Colonic mucosa (tissue), 4 donors: ENCODE measurements around the gene WWOX. TPM values are rescaled to one million over a fixed set of nuclear protein-coding genes. Genes with fewer than 3 reads are reported as not detected.

ENCODE experiments used
- DNase-seq: peaks from one replicate; pipeline ENCODE4 v3.0.0-alpha.2; 2020
- H3K27ac ChIP-seq: fragments of 200-600 bp; one replicate; pipeline ENCODE4 v1.8.0; 2021
- H3K27me3 ChIP-seq: fragments of 200-600 bp; one replicate; pipeline ENCODE4 v1.8.0; 2021
- H3K36me3 ChIP-seq: fragments of 200-600 bp; one replicate; pipeline ENCODE4 v1.8.0; 2021
- H3K4me1 ChIP-seq: fragments of 200-600 bp; one replicate; pipeline ENCODE4 v1.8.0; 2021; ENCODE audit warnings: mild to moderate bottlenecking
- H3K4me3 ChIP-seq: fragments of 200-600 bp; one replicate; pipeline ENCODE4 v1.8.0; 2021
- H3K9ac ChIP-seq, 2 donors: one replicate each; pipeline ENCODE4 v1.7.0; 2013; ENCODE audit warnings: control low read depth in 2 of 2, low read depth in 2 of 2, low read length in 2 of 2
- H3K9me3 ChIP-seq: fragments of 200-600 bp; one replicate; pipeline ENCODE4 v1.8.0; 2021
- intact Hi-C: fragments of 100-400 bp; cut with DNase I; formaldehyde crosslinking; loops from one replicate; pipeline ENCODE4 v1.14.1; 2022
- total RNA-seq, 2 donors: library from RNA; stranded (reverse); fragmentation: NEBNext Ultra II Directional in 1 of 2; extraction: Animal tissue kit (Norgen Biotek cat#: 25700) in 1 of 2; gene quantifications; one replicate each; pipeline ENCODE4 v1.2.1, GENCODE V29; 2021
- TF ChIP-seq, protein P1 (sequence below): fragments of 200-600 bp; IDR thresholded peaks from one replicate; pipeline ENCODE4 v1.8.0; 2022; ENCODE audit warnings: antibody characterized with exemption, mild to moderate bottlenecking
- donor health status: healthy.
- donor health status: DM: no; HTN: no; CAD: no.
- donor health status: DM: no; HTN: no; CAD: no.

WWOX gene
- total RNA-seq, 2 donors from 2014 or later: 7.2 to 11.0 TPM

DNA sequence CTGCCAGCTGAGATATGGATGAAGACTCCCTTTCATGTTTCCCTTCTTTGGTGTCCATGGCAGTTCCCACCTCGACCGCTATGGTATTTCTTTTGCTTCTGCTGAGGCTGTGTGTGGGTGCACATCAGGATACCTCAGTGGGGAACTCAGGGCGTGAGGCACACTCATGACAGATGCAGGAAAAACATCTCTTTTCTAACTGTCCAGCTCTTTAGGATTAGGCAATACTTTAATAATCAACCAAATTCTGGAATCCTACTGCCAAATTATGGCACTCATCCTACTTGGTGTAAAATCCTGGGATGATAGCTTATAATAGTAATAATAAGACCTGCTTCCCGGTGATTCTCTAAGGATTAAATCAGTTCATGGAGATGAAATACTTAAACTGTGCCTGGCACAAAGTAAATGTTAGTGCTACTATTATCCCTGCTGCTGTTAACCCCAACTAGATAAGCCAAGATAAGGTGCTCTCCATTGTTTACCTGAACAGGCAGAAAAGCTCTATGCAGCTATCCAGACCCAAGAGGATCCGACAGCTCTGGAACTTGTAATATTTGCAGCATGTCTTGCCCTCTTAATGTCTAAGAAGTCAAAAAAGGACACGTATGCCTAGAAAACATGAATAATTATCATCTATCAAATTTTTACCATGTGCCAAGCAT, 543.3 kb downstream of the WWOX start:
- H3K27ac ChIP-seq: no peak overlapping the region
- H3K36me3 ChIP-seq: no peaks in the 10 kb centered on the region
- intact Hi-C loops: no loop called here
- no peaks in the 10 kb centered on the region for H3K9me3 ChIP-seq
- no peaks in the 10 kb centered on the region for H3K4me1 ChIP-seq
- no peaks in the 10 kb centered on the region for H3K27me3 ChIP-seq
- no peak overlapping the region for H3K4me3 ChIP-seq
- H3K9ac ChIP-seq: no peak overlapping the region
- TF ChIP-seq, protein P1, sequence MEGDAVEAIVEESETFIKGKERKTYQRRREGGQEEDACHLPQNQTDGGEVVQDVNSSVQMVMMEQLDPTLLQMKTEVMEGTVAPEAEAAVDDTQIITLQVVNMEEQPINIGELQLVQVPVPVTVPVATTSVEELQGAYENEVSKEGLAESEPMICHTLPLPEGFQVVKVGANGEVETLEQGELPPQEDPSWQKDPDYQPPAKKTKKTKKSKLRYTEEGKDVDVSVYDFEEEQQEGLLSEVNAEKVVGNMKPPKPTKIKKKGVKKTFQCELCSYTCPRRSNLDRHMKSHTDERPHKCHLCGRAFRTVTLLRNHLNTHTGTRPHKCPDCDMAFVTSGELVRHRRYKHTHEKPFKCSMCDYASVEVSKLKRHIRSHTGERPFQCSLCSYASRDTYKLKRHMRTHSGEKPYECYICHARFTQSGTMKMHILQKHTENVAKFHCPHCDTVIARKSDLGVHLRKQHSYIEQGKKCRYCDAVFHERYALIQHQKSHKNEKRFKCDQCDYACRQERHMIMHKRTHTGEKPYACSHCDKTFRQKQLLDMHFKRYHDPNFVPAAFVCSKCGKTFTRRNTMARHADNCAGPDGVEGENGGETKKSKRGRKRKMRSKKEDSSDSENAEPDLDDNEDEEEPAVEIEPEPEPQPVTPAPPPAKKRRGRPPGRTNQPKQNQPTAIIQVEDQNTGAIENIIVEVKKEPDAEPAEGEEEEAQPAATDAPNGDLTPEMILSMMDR: no peak
- DNase-seq: no peak

DNA sequence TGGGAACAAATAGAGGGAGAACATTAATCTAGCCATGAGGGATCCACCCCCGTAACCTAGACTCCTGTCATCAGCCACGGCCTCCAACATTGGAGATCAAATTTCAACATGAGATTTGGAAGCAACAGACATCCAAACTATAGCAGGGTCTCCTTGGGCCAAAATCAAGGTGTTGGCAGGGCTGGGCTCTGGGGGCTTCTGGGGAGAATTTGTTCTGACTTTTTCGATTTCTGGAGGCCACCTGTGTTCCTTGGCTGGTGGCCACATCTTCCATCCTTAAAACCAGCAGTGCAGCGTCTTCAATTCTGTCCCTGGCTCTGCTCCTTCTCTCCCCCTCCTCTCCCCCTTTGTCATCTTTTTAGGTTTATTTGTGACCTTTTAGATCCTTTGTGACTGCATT, 546.2 kb downstream of the WWOX start:
- H3K27me3 ChIP-seq: no peaks in the 10 kb centered on the region
- TF ChIP-seq, protein P1: no peak
- no peak overlapping the region for H3K9ac ChIP-seq
- H3K4me1 ChIP-seq: no peaks in the 10 kb centered on the region
- no peak for DNase-seq
- H3K36me3 ChIP-seq: no peaks in the 10 kb centered on the region
- no peaks in the 10 kb centered on the region for H3K9me3 ChIP-seq
- intact Hi-C loops: no loop called here
- H3K4me3 ChIP-seq: no peak overlapping the region
- no peak overlapping the region for H3K27ac ChIP-seq

DNA sequence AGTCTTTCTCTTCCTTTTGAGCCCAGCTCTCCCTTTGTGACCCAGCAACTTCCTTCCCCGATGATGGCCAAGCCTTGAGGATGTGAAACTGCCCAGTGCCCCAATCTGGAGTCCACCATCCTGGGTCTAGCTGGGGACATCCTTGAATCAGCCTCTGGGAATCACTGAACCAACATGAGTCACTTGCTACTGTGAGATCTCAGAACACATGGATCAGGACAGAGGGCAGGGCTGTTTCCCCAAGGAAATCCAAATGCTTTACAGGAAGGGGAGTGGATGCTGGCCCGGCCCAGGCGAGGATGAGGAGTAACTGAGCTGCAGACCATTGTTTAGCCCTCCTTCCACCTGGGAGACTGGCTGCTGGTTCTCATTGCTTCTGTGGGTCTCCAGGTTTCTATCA, 547.6 kb downstream of the WWOX start:
- no peak overlapping the region for H3K9ac ChIP-seq
- no peaks in the 10 kb centered on the region for H3K9me3 ChIP-seq
- H3K27me3 ChIP-seq: no peaks in the 10 kb centered on the region
- H3K4me3 ChIP-seq: no peak overlapping the region
- no peak for DNase-seq
- intact Hi-C loops: no loop called here
- no peaks in the 10 kb centered on the region for H3K36me3 ChIP-seq
- TF ChIP-seq, protein P1: no peak
- H3K4me1 ChIP-seq: no peaks in the 10 kb centered on the region
- H3K27ac ChIP-seq: no peak overlapping the region

DNA sequence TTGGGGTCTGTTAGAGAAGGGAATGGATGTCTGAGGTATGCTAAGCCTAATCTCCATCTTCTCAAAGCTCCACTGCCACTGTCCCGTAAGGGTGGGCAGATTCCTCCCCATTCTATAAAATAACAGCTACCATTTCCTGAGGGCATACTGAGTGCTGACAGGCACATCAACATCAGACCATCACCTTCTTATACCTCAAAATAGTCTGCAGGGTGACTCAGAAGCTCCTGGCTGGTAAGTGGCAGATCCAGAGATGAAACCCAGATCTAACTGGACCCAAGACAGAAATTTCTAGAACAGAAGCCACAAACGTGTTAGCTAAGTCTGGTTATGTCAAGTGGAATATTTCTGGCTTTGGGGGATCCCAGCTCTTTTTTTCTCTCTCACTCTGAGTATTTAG, 548.0 kb downstream of the WWOX start:
- DNase-seq: no peak
- Histone ChIP-seq H3K4me1 (no peaks in the 10 kb centered on the region), H3K36me3 (no peaks in the 10 kb centered on the region), H3K27me3 (no peaks in the 10 kb centered on the region), H3K9me3 (no peaks in the 10 kb centered on the region), H3K9ac (no peak overlapping the region), H3K27ac (no peak overlapping the region), H3K4me3 (no peak overlapping the region)
- intact Hi-C loops: no loop called here
- TF ChIP-seq, protein P1: no peak

DNA sequence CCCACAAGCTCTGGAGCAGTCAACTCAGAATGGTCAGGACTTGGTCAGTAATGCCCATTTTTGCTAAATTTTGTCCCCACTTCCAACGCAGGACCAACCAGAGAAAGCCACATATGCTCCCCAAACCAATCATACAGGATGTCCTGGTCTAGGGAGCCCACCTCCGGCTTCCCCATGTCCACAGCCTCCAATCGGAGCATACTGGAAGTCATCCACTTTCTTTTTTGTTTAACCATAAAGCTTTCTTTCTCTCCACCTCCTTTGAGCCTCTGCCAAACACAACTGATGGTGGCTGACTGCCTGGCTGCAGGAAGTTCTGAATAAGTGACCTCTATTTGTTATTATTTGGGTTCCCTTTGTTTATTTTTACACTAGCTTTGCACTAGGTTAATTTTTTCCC, 549.1 kb downstream of the WWOX start:
- Histone ChIP-seq H3K4me1 (no peaks in the 10 kb centered on the region), H3K9me3 (no peaks in the 10 kb centered on the region), H3K27me3 (no peaks in the 10 kb centered on the region), H3K27ac (no peak overlapping the region), H3K4me3 (no peak overlapping the region), H3K36me3 (no peaks in the 10 kb centered on the region), H3K9ac (no peak overlapping the region)
- TF ChIP-seq, protein P1: no peak
- DNase-seq: no peak
- intact Hi-C loops: no loop called here
